Measurements from ENCODE around the gene HCN4. TPM values are rescaled to one million over a fixed set of nuclear protein-coding genes. Genes with fewer than 3 reads are reported as not detected.
"Not testable (repeated sequence)": the region's sequence is repeated elsewhere in the genome, so short reads cannot be mapped to it uniquely, and the experiment has no call there.

Gene HCN4
- total RNA-seq, 1 donor from 2014 or later: not detected

- Histone ChIP-seq H3K9me3 (no peaks in the 10 kb centered on the region), H3K36me3 (peaks cover 39 to 67% of the 10 kb centered on the region in 2 donors)
- intact Hi-C loops (cut with DNase I): no loop called here
Observed at GRCh38 chr15:73303636-73304035, 65.1 kb downstream of the HCN4 start.

GRCh38 chr15:73300286-73300685, 68.5 kb downstream of the HCN4 start:
- H3K4me1 ChIP-seq: not testable (repeated sequence)
- peaks cover 52 to 87% of the 10 kb centered on the region in 2 donors for H3K36me3 ChIP-seq

More at GRCh38 chr15:73303636-73304035, 65.1 kb downstream of the HCN4 start:
- no peak for TF ChIP-seq CTCF (IDR thresholded peaks at IDR 0.05)
- Histone ChIP-seq H3K27me3 (no peaks in the 10 kb centered on the region), H3K4me1 (no peaks in the 10 kb centered on the region), H3K27ac (no peak overlapping the region), H3K4me3 (no peak overlapping the region)
- no peak for DNase-seq (ENCODE audit: low spot score in 2 of 2)

GRCh38 chr15:73298522-73299245, 70.1 kb downstream of the HCN4 start:
- no peaks in the 10 kb centered on the region for H3K27me3 ChIP-seq
- no peak for DNase-seq (ENCODE audit: low spot score in 2 of 2)
- no peaks in the 10 kb centered on the region for H3K9me3 ChIP-seq
- intact Hi-C loops (cut with DNase I): no loop called here
- H3K4me1 ChIP-seq: no peaks in the 10 kb centered on the region
- no peak overlapping the region for H3K27ac ChIP-seq
- H3K36me3 ChIP-seq: peaks cover 43 to 79% of the 10 kb centered on the region in 2 donors
- no peak for TF ChIP-seq CTCF (IDR thresholded peaks at IDR 0.05)
- H3K4me3 ChIP-seq: no peak overlapping the region

More at GRCh38 chr15:73300286-73300685, 68.5 kb downstream of the HCN4 start:
- H3K27me3 ChIP-seq; H3K4me3 ChIP-seq; H3K9me3 ChIP-seq; intact Hi-C loops (cut with DNase I); H3K27ac ChIP-seq; DNase-seq (ENCODE audit: low spot score in 2 of 2): not testable (repeated sequence)

DNA sequence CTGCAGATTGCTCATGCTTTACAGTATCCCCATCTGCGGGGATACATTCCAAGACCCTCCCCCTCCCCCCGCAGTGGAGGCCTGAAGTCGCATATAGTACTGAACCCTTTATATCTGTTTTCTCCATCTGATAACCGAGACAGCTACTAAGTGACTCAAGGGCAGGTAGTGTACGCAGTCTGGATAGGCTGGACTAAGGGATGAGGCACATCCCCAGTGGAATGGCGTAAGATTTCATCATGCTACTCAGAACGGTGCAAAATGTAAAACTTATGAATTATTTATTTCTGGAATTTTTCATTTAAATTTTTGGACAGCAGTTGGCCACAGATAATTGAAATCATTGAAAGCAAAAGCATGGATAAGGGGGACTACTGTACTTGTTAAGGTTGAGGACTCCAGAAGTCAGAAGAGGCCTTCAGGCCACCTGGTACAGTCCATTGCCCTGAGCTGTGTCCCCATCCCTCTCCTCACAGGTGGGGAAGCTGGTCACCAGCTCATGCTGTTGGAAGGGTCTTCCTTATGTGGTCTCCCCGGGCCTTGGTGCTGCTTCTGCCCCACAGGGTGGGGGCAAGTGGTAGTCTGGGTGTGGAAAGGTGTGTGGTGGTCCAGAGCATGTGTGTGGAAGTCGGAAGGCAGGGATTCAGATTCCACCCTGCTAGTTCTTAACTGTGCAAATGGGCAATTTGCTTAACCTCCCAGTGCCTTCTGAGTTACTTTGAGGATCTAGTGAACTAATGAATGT, 72.0 kb downstream of the HCN4 start:
- no peaks in the 10 kb centered on the region for H3K4me1 ChIP-seq
- H3K36me3 ChIP-seq: peaks cover 34 to 66% of the 10 kb centered on the region in 2 donors
- TF ChIP-seq CTCF (IDR thresholded peaks at IDR 0.05): no peak
- no peaks in the 10 kb centered on the region for H3K27me3 ChIP-seq
- H3K27ac ChIP-seq: no peak overlapping the region
- intact Hi-C loops (cut with DNase I): no loop called here
- no peak overlapping the region for H3K4me3 ChIP-seq
- H3K9me3 ChIP-seq: no peaks in the 10 kb centered on the region
- DNase-seq (ENCODE audit: low spot score in 2 of 2): no peak

DNA sequence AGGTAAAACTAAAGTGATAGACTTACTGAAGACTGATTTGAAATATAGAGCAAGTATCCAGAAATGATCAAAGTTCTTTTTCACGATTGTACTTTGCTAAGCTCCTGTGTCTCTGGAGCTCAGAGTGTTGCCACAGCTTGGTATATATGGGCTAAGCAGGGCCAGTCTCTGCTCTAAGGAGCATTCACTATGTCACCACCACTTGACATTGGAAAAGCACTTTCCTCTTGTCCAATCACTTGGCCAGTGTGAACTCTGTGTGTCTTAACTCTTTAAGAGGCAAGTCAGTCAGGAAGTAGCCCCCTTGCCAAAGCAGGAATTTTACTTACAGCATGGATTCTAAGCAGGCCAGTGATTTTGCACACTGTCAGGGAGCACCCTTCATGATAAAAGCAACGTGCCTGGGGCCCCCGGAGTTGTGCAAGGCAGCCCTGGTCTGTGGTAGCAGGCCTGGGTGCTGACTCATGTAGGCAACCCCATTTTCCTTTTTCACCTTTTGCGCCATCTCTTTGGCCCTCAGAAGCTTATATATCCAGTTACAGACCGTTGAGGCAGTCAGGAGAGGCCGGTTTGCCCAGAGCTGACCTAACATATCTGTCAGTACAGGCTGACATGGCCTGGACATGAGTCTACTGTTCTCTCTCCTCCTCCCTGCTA, 73.0 kb downstream of the HCN4 start:
- Histone ChIP-seq H3K36me3 (peaks cover 24 to 58% of the 10 kb centered on the region in 2 donors), H3K27me3 (no peaks in the 10 kb centered on the region), H3K9me3 (no peaks in the 10 kb centered on the region), H3K4me3 (no peak overlapping the region), H3K27ac (no peak overlapping the region), H3K4me1 (no peaks in the 10 kb centered on the region)
- intact Hi-C loops (cut with DNase I): no loop called here
- TF ChIP-seq CTCF (IDR thresholded peaks at IDR 0.05): no peak
- DNase-seq (ENCODE audit: low spot score in 2 of 2): no peak

DNA sequence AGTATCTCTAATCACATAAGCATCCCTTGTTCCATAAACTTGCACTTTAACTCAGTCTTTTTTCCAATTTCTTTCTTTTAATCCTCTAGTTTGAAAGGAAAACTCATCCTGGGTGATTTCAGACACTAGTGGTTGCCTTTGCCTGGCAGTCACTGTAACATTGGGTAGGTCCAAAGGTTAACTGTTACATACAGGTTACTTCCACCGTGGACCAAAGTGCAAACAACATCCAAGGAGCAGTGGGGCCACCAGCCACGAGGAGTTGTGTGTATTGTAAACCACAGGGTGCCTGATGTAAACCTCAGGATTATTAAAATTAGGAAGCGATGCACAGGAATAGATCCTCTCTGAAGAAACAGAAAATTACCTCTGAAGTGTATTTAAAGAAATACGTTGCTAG, 75.0 kb downstream of the HCN4 start:
- Histone ChIP-seq H3K27me3 (no peaks in the 10 kb centered on the region), H3K9me3 (no peaks in the 10 kb centered on the region), H3K36me3 (peaks cover 26 to 54% of the 10 kb centered on the region in 2 donors), H3K27ac (no peak overlapping the region), H3K4me3 (no peak overlapping the region), H3K4me1 (no peaks in the 10 kb centered on the region)
- no peak for DNase-seq (ENCODE audit: low spot score in 2 of 2)
- no peak for TF ChIP-seq CTCF (IDR thresholded peaks at IDR 0.05)
- intact Hi-C loops (cut with DNase I): no loop called here
